Measurements from ENCODE around the gene RNF123.

- TF ChIP-seq EZH2 (IDR thresholded peaks at IDR 0.05; ENCODE audit: insufficient read depth, poor library complexity, severe bottlenecking) (no peak), EZH2phosphoT487 (IDR thresholded peaks at IDR 0.05; ENCODE audit: insufficient read depth, low read depth) (no peak)
These were observed 27.4 kb downstream of the RNF123 start for GRCh38 chr3:49716691-49717210.
